Neural progenitor cell (in vitro differentiated cells): ENCODE measurements around the gene BMP7. TPM values are rescaled to one million over a fixed set of nuclear protein-coding genes. Genes with fewer than 3 reads are reported as not detected.
A peak's percentile ranks its signal among the peaks of the same experiment; 100 is the strongest.

Experiments
- DNase-seq: peaks from one replicate; pipeline ENCODE4 v3.0.0-alpha.2; 2016; ENCODE audit warnings: low spot score
- H2AFZ ChIP-seq: fragments of 200-600 bp; sonication (generic); replicated peaks from 2 replicates; pipeline ENCODE4 v1.6.1; 2016; ENCODE audit warnings: antibody characterized with exemption
- H3F3A ChIP-seq: fragments of 200-600 bp; sonication (generic); 2 replicates; pipeline ENCODE4 v1.6.1; 2016; ENCODE audit warnings: antibody characterized with exemption, low read depth
- H3K27ac ChIP-seq: fragments of 200-600 bp; sonication (generic); 2 replicates; pipeline ENCODE4 v1.5.1; 2016; ENCODE audit warnings: mild to moderate bottlenecking
- H3K27me3 ChIP-seq: fragments of 200-600 bp; sonication (generic); 2 replicates; pipeline ENCODE4 v1.6.1; 2016; ENCODE audit warnings: mild to moderate bottlenecking, moderate library complexity
- H3K36me3 ChIP-seq: fragments of 200-600 bp; sonication (generic); 2 replicates; pipeline ENCODE4 v1.5.1; 2016
- H3K4me1 ChIP-seq: fragments of 200-600 bp; sonication (generic); 2 replicates; pipeline ENCODE4 v1.6.1; 2016; ENCODE audit warnings: mixed run types
- H3K4me2 ChIP-seq: fragments of 200-600 bp; sonication (generic); 2 replicates; pipeline ENCODE4 v1.6.1; 2016
- H3K4me3 ChIP-seq: fragments of 200-600 bp; sonication (generic); 2 replicates; pipeline ENCODE4 v1.5.1; 2016
- H3K79me2 ChIP-seq: fragments of 200-600 bp; sonication (generic); 2 replicates; pipeline ENCODE4 v1.6.1; 2016; ENCODE audit warnings: low read depth
- H3K9ac ChIP-seq: fragments of 200-600 bp; sonication (generic); 2 replicates; pipeline ENCODE4 v1.6.1; 2016
- H3K9me3 ChIP-seq: fragments of 200-600 bp; sonication (generic); 2 replicates; pipeline ENCODE4 v1.5.1; 2016; ENCODE audit warnings: low read depth
- H4K20me1 ChIP-seq: fragments of 200-600 bp; sonication (generic); 2 replicates; pipeline ENCODE4 v1.6.1; 2016; ENCODE audit warnings: low read depth
- H3K27ac Mint-ChIP-seq: 3 replicates; pipeline ENCODE4 v1.8.0; 2021; ENCODE audit warnings: mixed read lengths
- H3K27me3 Mint-ChIP-seq: 2 replicates; pipeline ENCODE4 v1.8.0; 2022; ENCODE audit warnings: low read depth, mild to moderate bottlenecking, inconsistent platforms, moderate library complexity, mixed read lengths; ENCODE audit not compliant: insufficient read depth
- H3K36me3 Mint-ChIP-seq: 3 replicates; pipeline ENCODE4 v1.8.0; 2021; ENCODE audit warnings: mixed read lengths
- H3K4me1 Mint-ChIP-seq: 3 replicates; pipeline ENCODE4 v1.8.0; 2021; ENCODE audit warnings: mixed read lengths
- H3K4me3 Mint-ChIP-seq: 3 replicates; pipeline ENCODE4 v1.8.0; 2021; ENCODE audit warnings: mild to moderate bottlenecking, moderate library complexity, mixed read lengths
- H3K9me3 Mint-ChIP-seq: 3 replicates; pipeline ENCODE4 v1.8.0; 2020; ENCODE audit warnings: mixed read lengths
- CTCF ChIP-seq: fragments of 200-600 bp; sonication (generic); IDR thresholded peaks from 2 replicates; pipeline ENCODE4 v1.5.1; 2017; ENCODE audit warnings: antibody characterized with exemption, mild to moderate bottlenecking
- EZH2 ChIP-seq: fragments of 200-600 bp; sonication (generic); IDR thresholded peaks from 2 replicates; pipeline ENCODE4 v1.6.1; 2017; ENCODE audit warnings: antibody characterized with exemption, mild to moderate bottlenecking, moderate library complexity
- EZH2phosphoT487 ChIP-seq: fragments of 200-600 bp; sonication (generic); IDR thresholded peaks from 2 replicates; pipeline ENCODE4 v1.6.1; 2017; ENCODE audit warnings: antibody characterized with exemption
- total RNA-seq: library from RNA; depleted of rRNA; stranded (reverse); fragments of >200 nt; gene quantifications from 2 replicates; pipeline ENCODE4 v1.2.3, GENCODE V29; 2015; ENCODE audit warnings: low replicate concordance

BMP7 gene
- total RNA-seq, 1 donor from 2014 or later = 11.2 TPM

- H3K4me2 ChIP-seq = peak overlapping the region; percentile 63
- H3K9ac ChIP-seq = no peak overlapping the region
Observed at GRCh38 chr20:57211908-57212533, 54.4 kb downstream of the BMP7 start.

GRCh38 chr20:57211406-57211805 is 55.0 kb downstream of the BMP7 start:
- Mint-ChIP-seq H3K27me3 (peaks cover 8% of the 10 kb centered on the region), H3K4me1 (peaks cover 60% of the 10 kb centered on the region), H3K36me3 (peaks cover 35% of the 10 kb centered on the region), H3K27ac (no peak overlapping the region), H3K4me3 (peak overlapping the region; percentile 72), H3K9me3 (peaks cover 5% of the 10 kb centered on the region)
- H3K9ac ChIP-seq = no peak overlapping the region
- no peak for TF ChIP-seq EZH2
- TF ChIP-seq CTCF = no peak
- TF ChIP-seq EZH2phosphoT487 = no peak
- no peak for DNase-seq
- no peaks in the 10 kb centered on the region for H3K36me3 ChIP-seq
- no peaks in the 10 kb centered on the region for H3K27me3 ChIP-seq
- H3K9me3 ChIP-seq = no peaks in the 10 kb centered on the region
- H2AFZ ChIP-seq = no peak overlapping the region
- no peak overlapping the region for H3K4me3 ChIP-seq
- no peaks in the 10 kb centered on the region for H3K79me2 ChIP-seq
- peaks cover 19% of the 10 kb centered on the region for H4K20me1 ChIP-seq
- peak overlapping the region; percentile 66 for H3K27ac ChIP-seq
- H3K4me1 ChIP-seq = peaks cover 26% of the 10 kb centered on the region
- peak overlapping the region; percentile 63 for H3K4me2 ChIP-seq
- peaks cover 34% of the 10 kb centered on the region for H3F3A ChIP-seq

More at GRCh38 chr20:57211908-57212533, 54.4 kb downstream of the BMP7 start:
- Histone ChIP-seq H3K79me2 (no peaks in the 10 kb centered on the region), H3K4me3 (peak overlapping the region; percentile 13), H2AFZ (no peak overlapping the region), H3K36me3 (no peaks in the 10 kb centered on the region), H3K27ac (peak overlapping the region; percentile 66), H3F3A (peaks cover 34% of the 10 kb centered on the region), H3K27me3 (no peaks in the 10 kb centered on the region), H3K9me3 (no peaks in the 10 kb centered on the region), H3K4me1 (peaks cover 26% of the 10 kb centered on the region), H4K20me1 (peaks cover 19% of the 10 kb centered on the region)
- peaks cover 8% of the 10 kb centered on the region for H3K27me3 Mint-ChIP-seq
- peak overlapping the region; percentile 87 for H3K27ac Mint-ChIP-seq
- peaks cover 4% of the 10 kb centered on the region for H3K9me3 Mint-ChIP-seq
- peak; percentile 88 for DNase-seq
- H3K36me3 Mint-ChIP-seq = peaks cover 31% of the 10 kb centered on the region
- H3K4me1 Mint-ChIP-seq = peaks cover 62% of the 10 kb centered on the region
- TF ChIP-seq CTCF = no peak
- peak overlapping the region; percentile 50 for H3K4me3 Mint-ChIP-seq

GRCh38 chr20:57210911-57211280 is 55.5 kb downstream of the BMP7 start:
- peaks cover 26% of the 10 kb centered on the region for H3K4me1 ChIP-seq
- H3K27ac Mint-ChIP-seq = peak overlapping the region; percentile 78
- no peak for DNase-seq
- TF ChIP-seq EZH2phosphoT487 = no peak
- no peaks in the 10 kb centered on the region for H3K79me2 ChIP-seq
- H3K4me1 Mint-ChIP-seq = peaks cover 54% of the 10 kb centered on the region
- H3K4me3 Mint-ChIP-seq = peak overlapping the region; percentile 72
- peak overlapping the region; percentile 63 for H3K4me2 ChIP-seq
- no peak overlapping the region for H2AFZ ChIP-seq
- peaks cover 19% of the 10 kb centered on the region for H4K20me1 ChIP-seq
- H3K9me3 Mint-ChIP-seq = peaks cover 5% of the 10 kb centered on the region
- H3K27me3 Mint-ChIP-seq = peaks cover 6% of the 10 kb centered on the region
- no peaks in the 10 kb centered on the region for H3K27me3 ChIP-seq
- no peak overlapping the region for H3K27ac ChIP-seq
- H3F3A ChIP-seq = peaks cover 34% of the 10 kb centered on the region
- H3K9me3 ChIP-seq = no peaks in the 10 kb centered on the region
- H3K9ac ChIP-seq = no peak overlapping the region
- peaks cover 38% of the 10 kb centered on the region for H3K36me3 Mint-ChIP-seq
- no peaks in the 10 kb centered on the region for H3K36me3 ChIP-seq
- no peak overlapping the region for H3K4me3 ChIP-seq
